Stimulated activated CD8-positive, alpha-beta memory T cell treated with anti-CD3 and anti-CD28 coated beads, Interleukin-7, amount 100 ng/mL, for 1 hour (primary cell): ENCODE results near the gene HBEGF.
A peak's percentile ranks its signal among the peaks of the same experiment; 100 is the strongest.

Experiments used
- DNase-seq, 2 donors: peaks; one replicate each; pipeline ENCODE4 v3.0.0-alpha.2; 2020; ENCODE audit warnings: low read depth in 2 of 2

Gene HBEGF

GRCh38 chr5:140302786-140303639, 43.4 kb downstream of the HBEGF start, which contains the start of gene PFDN1:
TSS of gene PFDN1 (minus strand) at chr5:140303101. CDS start at chr5:140303073, 28 bp downstream.
- peak; percentile 73 to 79 for DNase-seq

- no peak for DNase-seq
Measured at GRCh38 chr5:140301136-140301535, 45.3 kb downstream of the HBEGF start.

GRCh38 chr5:140299056-140299455, 47.3 kb downstream of the HBEGF start:
- DNase-seq: no peak

- DNase-seq: no peak
Measured at GRCh38 chr5:140298183-140298601, 48.2 kb downstream of the HBEGF start.

GRCh38 chr5:140297283-140297682, 49.1 kb downstream of the HBEGF start:
- DNase-seq: no peak

- no peak for DNase-seq
Measured at GRCh38 chr5:140296289-140296688, 50.1 kb downstream of the HBEGF start.

GRCh38 chr5:140295414-140295813, 51.0 kb downstream of the HBEGF start:
- no peak for DNase-seq

GRCh38 chr5:140294753-140295152, 51.6 kb downstream of the HBEGF start:
- DNase-seq: no peak

GRCh38 chr5:140293849-140294100, 52.6 kb downstream of the HBEGF start:
- no peak for DNase-seq

- no peak for DNase-seq
Measured at GRCh38 chr5:140293091-140293848, 53.1 kb downstream of the HBEGF start.

- DNase-seq: no peak
Measured at GRCh38 chr5:140292212-140293036, 54.0 kb downstream of the HBEGF start.

- no peak for DNase-seq
Measured at GRCh38 chr5:140287801-140288521, 58.4 kb downstream of the HBEGF start.

GRCh38 chr5:140286424-140286823, 60.0 kb downstream of the HBEGF start:
- DNase-seq: no peak

GRCh38 chr5:140284013-140284412, 62.4 kb downstream of the HBEGF start:
- no peak for DNase-seq
